ENCODE results near the gene LDB2.

LDB2 gene

GRCh38 chr4:16884673-16885460 lies 13.6 kb downstream of the LDB2 start:
- DNase-seq (ENCODE audit: low spot score): no peak

DNA sequence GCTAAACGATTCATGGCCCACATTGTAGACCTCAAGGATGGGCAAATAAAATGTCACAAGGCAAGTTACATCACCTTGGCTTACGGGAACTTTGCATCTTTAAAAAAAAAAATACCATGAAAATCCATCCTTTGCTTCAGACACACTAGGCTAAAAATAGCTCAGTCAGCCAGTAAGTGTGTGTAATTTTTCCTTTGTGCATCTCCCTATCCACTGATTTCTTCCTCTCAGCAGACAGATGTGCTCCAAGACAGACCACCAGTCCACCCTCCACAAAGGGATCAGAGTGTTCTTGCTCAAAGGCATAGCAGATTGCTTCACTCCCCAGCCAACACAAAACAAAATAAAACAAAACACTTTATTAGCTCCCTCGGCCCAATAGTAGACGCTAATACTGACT lies 14.6 kb downstream of the LDB2 start:
- DNase-seq (ENCODE audit: low spot score): no peak

DNA sequence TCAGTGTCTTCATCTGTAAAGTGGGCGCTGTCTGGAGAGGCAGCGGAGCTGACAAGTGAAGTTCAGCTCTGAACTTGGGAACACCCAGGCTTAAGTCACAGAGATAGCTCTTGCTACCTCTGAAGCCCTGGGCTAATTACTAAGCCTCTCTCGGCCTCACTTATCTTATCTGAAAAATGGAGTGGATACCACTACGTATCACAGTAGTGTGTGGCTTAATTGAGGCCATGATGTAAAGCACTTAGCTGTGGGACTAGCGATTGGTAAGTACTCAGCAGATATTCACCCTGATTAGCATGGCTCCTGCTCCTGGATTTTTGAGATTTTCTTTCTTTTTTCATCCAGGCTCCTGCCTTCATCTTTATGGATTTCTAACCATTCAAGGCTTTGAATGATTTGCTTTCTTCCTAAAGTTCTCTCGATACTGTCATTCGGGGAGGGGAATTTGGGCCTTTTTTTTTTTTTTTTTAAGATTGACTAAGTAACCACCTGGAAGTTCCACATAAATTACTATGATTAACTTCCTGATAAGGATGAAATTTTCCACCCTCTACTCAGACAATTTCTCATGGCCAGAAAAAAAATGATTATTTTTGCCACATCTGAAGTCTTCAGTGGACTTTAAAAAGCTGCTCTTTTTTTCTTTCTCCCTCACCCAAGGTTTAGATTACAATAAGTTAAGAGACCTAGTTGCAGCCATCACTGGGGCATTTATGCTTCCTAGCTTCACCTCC lies 17.1 kb downstream of the LDB2 start:
- no peak for DNase-seq (ENCODE audit: low spot score)

DNA sequence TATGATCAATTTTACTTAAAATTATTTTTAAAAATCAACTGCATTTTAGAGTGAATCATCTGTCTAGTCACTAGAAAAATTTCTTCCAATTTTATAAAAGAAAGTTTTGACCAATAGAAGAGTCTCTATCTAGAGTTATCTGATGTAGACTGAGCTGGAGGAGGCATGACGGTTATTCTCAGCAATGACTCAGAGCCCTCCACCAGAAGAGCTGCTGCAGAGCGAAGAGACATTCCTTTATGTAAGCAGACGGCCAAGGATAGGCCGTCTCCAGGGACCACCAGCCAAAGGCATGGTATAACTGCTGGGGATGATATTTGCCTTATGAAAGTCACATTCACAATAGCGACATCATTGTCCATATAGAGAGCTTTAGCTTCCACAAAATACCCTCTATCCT lies 23.0 kb downstream of the LDB2 start:
- no peak for DNase-seq (ENCODE audit: low spot score)

DNA sequence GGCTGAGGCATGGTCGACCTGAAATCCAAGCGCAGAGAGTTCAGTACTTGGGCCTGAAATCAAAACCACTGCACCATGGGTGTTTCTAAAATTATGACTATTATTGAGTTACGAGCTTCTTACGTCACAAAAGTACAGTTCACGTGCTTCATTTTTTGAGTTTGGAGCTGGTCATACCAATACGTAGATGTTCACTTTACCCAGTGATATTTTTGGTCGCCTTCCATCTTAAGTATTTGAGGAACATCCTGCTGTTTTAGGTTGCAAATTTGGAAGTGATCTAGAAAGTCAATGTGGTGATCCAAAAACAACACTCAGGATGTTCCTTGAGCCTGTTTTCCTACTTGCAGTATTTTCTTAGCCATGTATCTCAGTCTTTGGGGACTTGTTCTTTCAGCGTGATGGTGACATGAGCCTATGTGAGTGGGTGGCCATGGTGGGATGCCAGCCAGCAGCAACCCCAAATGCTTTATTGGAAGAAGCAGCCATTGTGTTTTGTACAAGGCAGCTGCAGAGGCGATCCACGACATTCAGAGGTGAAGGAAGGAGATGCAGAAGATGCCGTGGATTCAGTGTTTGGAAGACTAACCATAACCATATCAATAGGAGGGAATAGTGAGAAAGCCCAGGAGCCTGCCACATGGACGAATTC lies 28.7 kb downstream of the LDB2 start:
- DNase-seq (ENCODE audit: low spot score): no peak

- no peak for DNase-seq (ENCODE audit: low spot score)
Measured at GRCh38 chr4:16868674-16869073, 29.8 kb downstream of the LDB2 start.

DNA sequence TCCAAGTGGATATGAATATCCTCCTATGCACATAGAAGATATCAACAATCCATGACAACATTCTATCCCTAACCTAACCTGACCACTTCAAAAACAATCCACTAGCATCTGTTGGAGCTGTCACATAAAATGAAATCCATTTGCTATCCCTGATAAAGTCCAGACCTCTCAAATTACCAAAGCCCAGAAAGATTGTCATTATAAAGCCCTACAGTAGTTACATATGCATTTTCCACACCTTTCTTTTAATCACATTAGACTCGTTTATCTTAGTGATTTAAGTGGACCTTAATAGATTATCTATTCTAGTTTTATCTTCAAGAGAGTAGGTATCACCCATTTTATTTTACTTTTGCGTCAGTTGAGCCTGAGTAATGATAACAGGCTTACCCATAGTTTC lies 30.6 kb downstream of the LDB2 start:
- DNase-seq (ENCODE audit: low spot score): no peak

GRCh38 chr4:16866974-16867373 lies 31.5 kb downstream of the LDB2 start:
- DNase-seq (ENCODE audit: low spot score): no peak

- DNase-seq (ENCODE audit: low spot score): no peak
Measured at GRCh38 chr4:16865897-16866283, 32.6 kb downstream of the LDB2 start.

- DNase-seq (ENCODE audit: low spot score): no peak
Measured at GRCh38 chr4:16865209-16865896, 33.1 kb downstream of the LDB2 start.

DNA sequence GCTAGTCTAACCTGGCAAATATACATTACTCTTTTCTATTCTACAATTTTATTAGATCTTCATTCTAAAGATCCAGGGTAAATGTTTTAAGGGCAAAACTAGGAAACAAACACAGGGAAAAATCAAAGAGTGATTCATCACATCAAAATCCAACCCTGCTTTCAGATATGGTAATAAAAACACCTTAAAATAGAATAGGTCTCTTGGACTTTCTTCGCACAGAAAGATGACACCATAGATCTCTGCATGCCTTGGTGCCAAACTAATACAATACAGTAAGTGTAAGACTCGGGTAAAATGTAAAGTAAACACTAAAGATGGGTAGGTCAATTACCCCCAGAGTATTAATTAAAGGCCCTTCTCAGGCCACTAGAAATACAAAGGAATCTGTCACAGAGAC lies 34.2 kb downstream of the LDB2 start:
- no peak for DNase-seq (ENCODE audit: low spot score)

- no peak for DNase-seq (ENCODE audit: low spot score)
Measured at GRCh38 chr4:16862697-16863096, 35.7 kb downstream of the LDB2 start.

GRCh38 chr4:16860516-16860915 lies 37.9 kb downstream of the LDB2 start:
- DNase-seq (ENCODE audit: low spot score): no peak

DNA sequence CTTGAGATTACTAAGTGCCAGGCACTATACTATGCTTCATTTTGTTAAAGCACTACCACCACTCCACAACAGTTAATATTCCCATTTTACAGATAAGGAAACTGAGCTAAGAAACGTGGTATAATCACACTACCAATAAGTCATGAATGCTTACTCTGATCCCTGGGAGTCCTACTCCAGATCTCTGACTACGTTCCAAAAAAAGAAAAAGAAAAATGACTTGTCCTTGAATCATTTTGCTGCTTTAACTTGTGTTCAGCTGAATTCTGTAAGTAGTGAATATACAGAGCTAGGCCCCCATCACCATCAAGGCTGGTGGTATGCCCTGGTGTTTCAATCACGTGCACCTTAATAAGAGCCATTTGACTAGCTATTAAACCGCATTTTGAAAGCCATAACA lies 39.4 kb downstream of the LDB2 start:
- DNase-seq (ENCODE audit: low spot score): no peak

- DNase-seq (ENCODE audit: low spot score): no peak
Measured at GRCh38 chr4:16858275-16858752, 40.1 kb downstream of the LDB2 start.

- DNase-seq (ENCODE audit: low spot score): no peak
Measured at GRCh38 chr4:16857425-16857824, 41.0 kb downstream of the LDB2 start.

DNA sequence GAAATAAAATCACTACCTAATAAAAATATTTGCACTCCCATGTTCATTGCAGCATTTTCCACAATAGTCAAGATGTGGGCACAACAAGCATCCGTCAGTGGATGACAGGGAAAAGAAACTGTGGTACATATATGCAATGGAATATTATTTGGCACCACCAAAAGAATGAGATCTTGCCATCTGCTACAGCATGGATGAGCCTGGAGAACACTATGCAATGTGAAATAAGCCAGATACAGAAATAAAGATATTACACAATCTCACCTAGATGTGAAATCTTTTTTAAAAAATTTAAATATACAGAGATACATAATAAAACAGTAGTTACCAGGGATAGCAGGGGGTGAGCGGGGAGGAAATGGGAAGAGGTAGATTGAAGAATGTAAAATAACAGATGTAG lies 44.8 kb downstream of the LDB2 start:
- DNase-seq (ENCODE audit: low spot score): no peak

- DNase-seq (ENCODE audit: low spot score): no peak
Measured at GRCh38 chr4:16852644-16853043, 45.8 kb downstream of the LDB2 start.

DNA sequence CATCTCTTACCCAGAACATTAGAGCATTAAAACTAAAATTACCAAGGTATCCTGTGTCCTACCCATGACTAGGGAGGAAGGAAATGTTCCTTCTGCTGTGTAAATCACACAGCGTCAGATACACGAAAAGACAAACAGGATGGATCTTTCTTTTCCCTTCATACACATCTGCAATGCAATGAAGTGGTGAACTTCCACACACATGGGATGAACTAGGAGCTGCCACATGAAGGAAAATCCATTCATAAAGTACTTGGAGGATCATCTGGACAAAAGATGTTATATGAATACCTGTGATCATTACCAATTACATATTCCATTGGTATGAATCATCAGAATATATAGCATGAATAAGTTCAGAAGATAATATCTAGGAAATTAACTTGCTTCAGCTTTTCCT lies 46.2 kb downstream of the LDB2 start:
- DNase-seq (ENCODE audit: low spot score): no peak

- no peak for DNase-seq (ENCODE audit: low spot score)
Measured at GRCh38 chr4:16846540-16847117, 51.8 kb downstream of the LDB2 start.

DNA sequence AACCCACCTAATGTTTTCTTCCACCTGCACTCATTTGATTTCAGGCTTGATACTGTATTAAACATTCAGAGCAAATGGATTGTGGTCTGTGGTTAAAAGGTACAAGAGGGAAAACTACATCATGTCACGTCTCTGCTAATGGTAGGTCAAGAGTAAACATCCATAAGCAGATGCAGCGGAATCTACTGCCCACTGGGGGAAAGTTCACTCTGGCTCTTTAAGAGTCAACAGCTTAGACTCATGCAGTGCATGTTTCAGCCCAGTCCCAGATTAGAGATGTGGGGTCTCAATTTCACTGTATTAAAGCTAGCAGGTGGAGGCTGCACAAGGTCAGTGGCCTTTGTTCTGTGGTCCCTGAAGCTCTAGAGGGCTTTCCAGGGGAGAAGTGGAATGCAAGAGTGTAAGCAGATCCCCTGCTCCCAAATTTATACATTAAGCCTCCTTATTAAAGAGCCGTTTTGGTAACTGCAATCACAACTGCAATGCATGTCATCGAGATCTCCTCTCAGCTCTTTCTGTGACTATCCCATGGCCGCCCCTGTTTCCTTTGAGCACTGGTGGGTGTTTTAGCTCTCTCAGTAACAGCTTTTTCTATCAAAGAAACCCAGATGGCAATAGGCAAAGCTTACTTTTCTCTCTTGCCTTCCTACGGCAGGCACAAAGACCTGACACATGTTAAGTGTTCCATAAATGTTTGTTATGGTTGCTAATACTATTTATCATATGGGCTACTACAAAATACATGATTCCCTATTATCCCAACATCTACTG lies 53.4 kb downstream of the LDB2 start:
- DNase-seq (ENCODE audit: low spot score): no peak
